Dendritic cell treated with granulocyte-macrophage colony-stimulating factor and Interleukin-4, amounts not matched to agents 40 ng/mL and 50 ng/mL, for 4 days (primary cell): Measurements from ENCODE around the gene ALOX12.
"Not testable (repeated sequence)": the region's sequence is repeated elsewhere in the genome, so short reads cannot be mapped to it uniquely, and the experiment has no call there.

Experiments used
- H3K27ac Mint-ChIP-seq: one replicate; pipeline ENCODE4 v1.8.0; 2022; ENCODE audit warnings: mild to moderate bottlenecking, mixed read lengths
- H3K27me3 Mint-ChIP-seq: one replicate; pipeline ENCODE4 v1.8.0; 2022; ENCODE audit warnings: mild to moderate bottlenecking, mixed read lengths
- H3K36me3 Mint-ChIP-seq: one replicate; pipeline ENCODE4 v1.8.0; 2022; ENCODE audit warnings: low read depth, mixed read lengths
- H3K4me1 Mint-ChIP-seq: one replicate; pipeline ENCODE4 v1.8.0; 2022; ENCODE audit warnings: low read depth, mixed read lengths
- H3K4me3 Mint-ChIP-seq: one replicate; pipeline ENCODE4 v1.8.0; 2022; ENCODE audit warnings: mild to moderate bottlenecking, moderate library complexity, mixed read lengths
- H3K9me3 Mint-ChIP-seq: one replicate; pipeline ENCODE4 v1.8.0; 2022; ENCODE audit warnings: mixed read lengths
- intact Hi-C: fragments of 100-400 bp; cut with micrococcal nuclease; formaldehyde crosslinking; loops from one replicate; pipeline ENCODE4 v1.15.0; 2022

The ALOX12 gene

DNA sequence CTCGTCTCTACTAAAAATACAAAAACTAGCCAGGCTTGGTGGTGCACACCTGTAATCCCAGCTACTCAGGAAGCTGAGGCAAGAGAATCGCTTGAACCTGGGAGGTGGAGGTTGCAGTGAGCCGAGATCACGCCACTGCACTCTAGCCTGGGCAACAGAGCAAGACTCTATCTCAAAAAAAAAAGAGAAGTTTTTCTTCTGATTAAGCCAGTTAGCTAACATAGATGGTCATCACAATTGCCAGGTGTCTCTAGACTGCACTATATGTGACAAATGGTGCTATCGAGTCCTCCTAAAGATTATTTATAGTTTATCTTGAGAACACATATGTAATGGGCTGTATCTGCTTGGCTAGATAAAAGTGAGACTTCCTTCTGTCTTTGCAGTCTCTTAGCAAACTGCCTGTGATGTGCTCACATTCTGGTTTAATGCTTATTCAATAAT lies 2.2 kb upstream of the ALOX12 start:
- Mint-ChIP-seq H3K4me1 (peaks cover 21% of the 10 kb centered on the region), H3K27me3 (peaks cover 14% of the 10 kb centered on the region), H3K36me3 (peaks cover 32% of the 10 kb centered on the region)
- H3K4me3 Mint-ChIP-seq, H3K27ac Mint-ChIP-seq, H3K9me3 Mint-ChIP-seq, intact Hi-C loops: not testable (repeated sequence)

DNA sequence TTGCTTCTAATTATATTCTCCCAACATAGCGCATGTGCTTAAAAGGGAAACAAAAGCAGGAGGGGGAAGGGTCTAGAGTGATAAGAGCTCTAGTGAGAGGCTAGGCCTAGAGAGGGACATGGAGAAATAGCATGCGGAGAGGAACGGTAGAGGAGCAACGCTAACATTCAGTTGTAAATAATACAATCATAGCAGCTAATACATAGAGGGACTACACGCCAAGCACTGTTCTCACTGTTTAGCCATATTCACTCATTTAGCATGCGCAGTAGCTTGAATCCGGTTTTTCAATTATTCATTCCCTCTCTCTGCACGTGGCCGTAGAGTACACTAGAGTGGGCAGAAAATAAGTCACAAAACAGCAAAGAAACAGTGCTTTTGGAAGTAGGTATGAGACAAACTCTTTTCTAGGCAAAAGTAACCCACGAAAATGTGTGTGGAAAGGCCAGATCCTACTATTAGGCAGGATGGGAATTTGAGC lies 1.7 kb upstream of the ALOX12 start:
- Mint-ChIP-seq H3K4me1 (peaks cover 25% of the 10 kb centered on the region), H3K9me3 (no peaks in the 10 kb centered on the region), H3K27ac (no peak overlapping the region), H3K27me3 (peaks cover 14% of the 10 kb centered on the region), H3K36me3 (peaks cover 37% of the 10 kb centered on the region), H3K4me3 (no peak overlapping the region)
- intact Hi-C loops: no loop called here

- intact Hi-C loops: no loop called here
- Mint-ChIP-seq H3K4me1 (peaks cover 31% of the 10 kb centered on the region), H3K4me3 (no peak overlapping the region), H3K36me3 (peaks cover 44% of the 10 kb centered on the region), H3K27ac (no peak overlapping the region), H3K27me3 (peaks cover 14% of the 10 kb centered on the region), H3K9me3 (no peaks in the 10 kb centered on the region)
These were observed 1.1 kb upstream of the ALOX12 start for GRCh38 chr17:6994666-6995256.

- no peak overlapping the region for H3K4me3 Mint-ChIP-seq
- H3K4me1 Mint-ChIP-seq: peaks cover 45% of the 10 kb centered on the region
- H3K9me3 Mint-ChIP-seq: no peaks in the 10 kb centered on the region
- H3K27ac Mint-ChIP-seq: no peak overlapping the region
- peaks cover 60% of the 10 kb centered on the region for H3K36me3 Mint-ChIP-seq
- peaks cover 14% of the 10 kb centered on the region for H3K27me3 Mint-ChIP-seq
- intact Hi-C loops: no loop called here
These were observed 585 bp downstream of the ALOX12 start for GRCh38 chr17:6996256-6997011.

DNA sequence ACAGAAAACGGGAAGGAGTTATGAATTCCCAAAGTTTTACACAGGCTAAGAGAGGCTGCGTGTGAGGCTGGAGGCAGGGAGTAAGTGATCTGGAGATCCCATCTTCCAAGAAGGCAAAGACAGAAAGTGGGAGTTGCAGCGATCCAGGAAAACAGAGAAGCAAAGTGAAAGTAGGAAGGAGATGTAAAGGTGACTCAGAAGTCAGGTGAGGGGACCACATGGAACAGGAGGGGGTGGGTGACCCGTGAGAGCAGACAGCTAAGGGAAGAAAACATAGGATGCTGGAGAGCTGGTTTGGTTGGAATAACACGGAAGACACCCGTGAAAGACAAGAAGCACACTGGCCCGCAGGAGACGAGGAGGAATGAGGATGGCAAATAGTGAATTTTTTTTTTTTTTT lies 1.3 kb downstream of the ALOX12 start:
- Mint-ChIP-seq H3K27ac (no peak overlapping the region), H3K4me3 (no peak overlapping the region), H3K27me3 (peaks cover 14% of the 10 kb centered on the region), H3K36me3 (peaks cover 68% of the 10 kb centered on the region), H3K9me3 (no peaks in the 10 kb centered on the region), H3K4me1 (peaks cover 47% of the 10 kb centered on the region)
- intact Hi-C loops: no loop called here

GRCh38 chr17:6998855-6999508 lies 3.1 kb downstream of the ALOX12 start:
- Mint-ChIP-seq H3K36me3 (peaks cover 85% of the 10 kb centered on the region), H3K4me3 (no peak overlapping the region), H3K4me1 (peaks cover 47% of the 10 kb centered on the region), H3K9me3 (no peaks in the 10 kb centered on the region), H3K27ac (no peak overlapping the region), H3K27me3 (peaks cover 14% of the 10 kb centered on the region)
- intact Hi-C loops: no loop called here

DNA sequence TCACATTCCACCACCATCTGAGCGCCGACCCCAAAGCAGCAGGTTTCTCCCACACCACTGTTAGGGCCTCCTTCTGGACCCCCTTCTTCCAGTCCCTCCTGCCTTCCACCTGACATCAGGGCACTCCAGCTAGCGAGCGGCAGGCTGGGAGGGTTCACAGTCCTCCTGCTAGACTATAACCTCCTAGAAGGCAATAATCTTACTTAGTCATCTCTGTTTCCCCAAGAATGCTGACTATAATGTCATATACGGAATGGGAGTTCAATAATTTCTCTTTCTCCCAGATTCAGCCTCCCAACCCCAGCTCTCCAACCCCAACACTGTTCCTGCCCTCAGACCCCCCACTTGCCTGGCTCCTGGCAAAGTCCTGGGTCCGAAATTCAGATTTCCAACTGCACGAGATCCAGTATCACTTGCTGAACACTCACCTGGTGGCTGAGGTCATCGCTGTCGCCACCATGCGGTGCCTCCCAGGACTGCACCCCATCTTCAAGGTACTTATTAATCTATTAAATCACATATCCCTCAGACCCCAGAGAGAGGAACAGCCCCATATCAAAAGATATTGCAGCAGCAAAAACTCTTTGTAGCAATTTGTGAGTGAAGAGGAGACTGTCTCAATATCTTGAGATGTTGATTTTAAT lies 5.6 kb downstream of the ALOX12 start:
- intact Hi-C loops: loop anchor here (10.0 kb wide), 1 partner anchor 337 kb away; no protein-coding TSS in a partner anchor
- Mint-ChIP-seq H3K27ac (no peak overlapping the region), H3K4me3 (no peak overlapping the region), H3K36me3 (peaks cover 94% of the 10 kb centered on the region), H3K4me1 (peaks cover 60% of the 10 kb centered on the region), H3K27me3 (peaks cover 13% of the 10 kb centered on the region), H3K9me3 (no peaks in the 10 kb centered on the region)

GRCh38 chr17:7002288-7003047 lies 6.6 kb downstream of the ALOX12 start:
- Mint-ChIP-seq H3K27ac (no peak overlapping the region), H3K36me3 (peaks cover 94% of the 10 kb centered on the region), H3K9me3 (no peaks in the 10 kb centered on the region), H3K27me3 (peaks cover 4% of the 10 kb centered on the region), H3K4me3 (no peak overlapping the region), H3K4me1 (peaks cover 61% of the 10 kb centered on the region)
- intact Hi-C loops: loop anchor here (10.0 kb wide), 1 partner anchor 338 kb away; no protein-coding TSS in a partner anchor

GRCh38 chr17:7003745-7004144 lies 7.9 kb downstream of the ALOX12 start:
- Mint-ChIP-seq H3K36me3 (peaks cover 88% of the 10 kb centered on the region), H3K4me1 (peaks cover 54% of the 10 kb centered on the region), H3K27me3 (no peaks in the 10 kb centered on the region), H3K9me3 (no peaks in the 10 kb centered on the region), H3K27ac (no peak overlapping the region), H3K4me3 (no peak overlapping the region)
- intact Hi-C loops: loop anchor here (2.0 to 10.0 kb wide), 2 partner anchors 91 to 339 kb away; no protein-coding TSS in a partner anchor

- H3K27me3 Mint-ChIP-seq: no peaks in the 10 kb centered on the region
- no peak overlapping the region for H3K4me3 Mint-ChIP-seq
- peaks cover 88% of the 10 kb centered on the region for H3K36me3 Mint-ChIP-seq
- no peak overlapping the region for H3K27ac Mint-ChIP-seq
- no peaks in the 10 kb centered on the region for H3K9me3 Mint-ChIP-seq
- H3K4me1 Mint-ChIP-seq: peaks cover 55% of the 10 kb centered on the region
- intact Hi-C loops: loop anchor here (2.0 to 10.0 kb wide), 2 partner anchors 92 to 340 kb away; no protein-coding TSS in a partner anchor
These were observed 8.8 kb downstream of the ALOX12 start for GRCh38 chr17:7004398-7005253.

DNA sequence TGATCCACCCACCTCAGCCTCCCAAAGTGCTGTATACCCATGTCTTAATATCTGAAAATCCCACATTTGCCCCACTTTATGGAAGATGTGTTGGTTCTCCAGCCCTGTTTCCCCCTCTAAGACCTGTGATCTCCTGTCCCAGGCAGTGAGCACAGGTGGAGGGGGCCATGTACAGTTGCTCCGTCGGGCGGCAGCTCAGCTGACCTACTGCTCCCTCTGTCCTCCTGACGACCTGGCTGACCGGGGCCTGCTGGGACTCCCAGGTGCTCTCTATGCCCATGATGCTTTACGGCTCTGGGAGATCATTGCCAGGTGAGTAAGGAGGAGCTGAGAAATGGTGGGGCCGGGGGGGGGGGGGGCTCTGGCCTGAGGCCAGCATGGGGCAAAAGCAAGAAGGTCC lies 9.9 kb downstream of the ALOX12 start:
- intact Hi-C loops: loop anchor here (2.0 to 10.0 kb wide), 2 partner anchors 93 to 341 kb away; no protein-coding TSS in a partner anchor
- H3K36me3 Mint-ChIP-seq: peaks cover 88% of the 10 kb centered on the region
- H3K4me3 Mint-ChIP-seq: no peak overlapping the region
- peaks cover 56% of the 10 kb centered on the region for H3K4me1 Mint-ChIP-seq
- no peaks in the 10 kb centered on the region for H3K27me3 Mint-ChIP-seq
- H3K9me3 Mint-ChIP-seq: no peaks in the 10 kb centered on the region
- no peak overlapping the region for H3K27ac Mint-ChIP-seq

DNA sequence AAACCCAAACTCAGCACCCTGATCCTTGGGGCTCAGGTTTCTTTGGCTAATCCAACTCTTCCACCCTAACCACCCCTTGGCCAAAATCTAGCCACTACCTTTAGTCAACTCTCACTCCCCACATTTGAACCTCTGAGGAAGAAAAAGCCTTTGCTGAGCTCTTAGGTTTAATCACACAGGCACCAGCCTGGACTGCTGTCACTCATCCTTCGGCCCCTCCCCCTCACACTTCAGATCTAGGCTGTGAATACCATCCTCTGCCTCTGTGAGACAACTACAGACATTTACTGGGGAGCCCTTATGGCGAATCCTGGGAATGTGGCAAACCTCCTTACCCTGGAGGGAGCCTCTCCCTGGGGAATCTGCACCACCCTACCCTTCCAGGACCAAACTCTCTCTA lies 11.3 kb downstream of the ALOX12 start:
- Mint-ChIP-seq H3K4me3 (no peak overlapping the region), H3K4me1 (peaks cover 53% of the 10 kb centered on the region), H3K27me3 (no peaks in the 10 kb centered on the region), H3K9me3 (no peaks in the 10 kb centered on the region), H3K27ac (peak overlapping the region; percentile 8), H3K36me3 (peaks cover 83% of the 10 kb centered on the region)
- intact Hi-C loops: loop anchor here (10.0 kb wide), 1 partner anchor 342 kb away; no protein-coding TSS in a partner anchor
